Measurements from ENCODE around the gene SLC7A11.

The SLC7A11 gene

DNA sequence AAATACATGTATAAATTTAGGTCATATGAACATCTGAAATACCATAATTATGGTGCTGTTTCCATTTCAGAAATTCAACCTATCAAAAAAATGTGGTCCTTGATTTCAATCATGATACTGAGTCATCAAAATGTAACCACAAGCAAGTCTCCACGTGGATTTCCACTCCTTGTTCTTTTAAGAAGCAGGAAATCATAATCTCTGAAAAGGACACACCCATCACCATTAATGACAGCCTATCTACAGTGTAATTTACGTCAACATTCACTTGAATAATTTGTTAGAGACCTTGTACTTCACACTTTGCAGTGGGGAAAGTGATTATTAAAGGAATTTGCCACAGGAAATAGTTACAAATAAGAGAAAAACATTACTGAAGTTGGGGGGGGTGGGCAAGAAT lies 17.7 kb upstream of the SLC7A11 start:
- TF ChIP-seq, protein P1, sequence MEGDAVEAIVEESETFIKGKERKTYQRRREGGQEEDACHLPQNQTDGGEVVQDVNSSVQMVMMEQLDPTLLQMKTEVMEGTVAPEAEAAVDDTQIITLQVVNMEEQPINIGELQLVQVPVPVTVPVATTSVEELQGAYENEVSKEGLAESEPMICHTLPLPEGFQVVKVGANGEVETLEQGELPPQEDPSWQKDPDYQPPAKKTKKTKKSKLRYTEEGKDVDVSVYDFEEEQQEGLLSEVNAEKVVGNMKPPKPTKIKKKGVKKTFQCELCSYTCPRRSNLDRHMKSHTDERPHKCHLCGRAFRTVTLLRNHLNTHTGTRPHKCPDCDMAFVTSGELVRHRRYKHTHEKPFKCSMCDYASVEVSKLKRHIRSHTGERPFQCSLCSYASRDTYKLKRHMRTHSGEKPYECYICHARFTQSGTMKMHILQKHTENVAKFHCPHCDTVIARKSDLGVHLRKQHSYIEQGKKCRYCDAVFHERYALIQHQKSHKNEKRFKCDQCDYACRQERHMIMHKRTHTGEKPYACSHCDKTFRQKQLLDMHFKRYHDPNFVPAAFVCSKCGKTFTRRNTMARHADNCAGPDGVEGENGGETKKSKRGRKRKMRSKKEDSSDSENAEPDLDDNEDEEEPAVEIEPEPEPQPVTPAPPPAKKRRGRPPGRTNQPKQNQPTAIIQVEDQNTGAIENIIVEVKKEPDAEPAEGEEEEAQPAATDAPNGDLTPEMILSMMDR (IDR thresholded peaks at IDR 0.05; ENCODE audit: insufficient read depth, low read depth, low read length, missing control alignments) = no peak
- H3K4me3 ChIP-seq (ENCODE audit: low read depth, low read length) = no peak overlapping the region
- DNase-seq (ENCODE audit: low read depth) = no peak

DNA sequence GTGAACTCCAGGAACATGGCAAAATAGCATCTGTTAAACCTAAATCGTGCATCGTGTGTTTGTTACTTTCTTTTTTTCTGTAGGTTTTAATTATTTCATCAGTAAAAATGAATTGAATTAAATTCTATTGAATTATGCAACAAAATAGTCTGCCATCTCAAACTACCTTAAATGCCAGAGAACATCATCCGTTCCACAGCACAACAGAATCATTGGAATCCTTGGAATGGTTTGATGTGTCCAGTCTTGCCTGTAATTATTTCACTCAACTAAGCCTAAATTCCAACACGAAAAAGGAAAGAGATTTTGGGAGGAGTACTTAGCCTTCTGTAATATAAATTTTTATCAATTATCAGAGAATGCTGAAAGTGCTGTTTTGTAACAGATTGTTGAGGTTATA lies 17.1 kb upstream of the SLC7A11 start:
- TF ChIP-seq, protein P1 (IDR thresholded peaks at IDR 0.05; ENCODE audit: insufficient read depth, low read depth, low read length, missing control alignments) = no peak
- no peak for DNase-seq (ENCODE audit: low read depth)

DNA sequence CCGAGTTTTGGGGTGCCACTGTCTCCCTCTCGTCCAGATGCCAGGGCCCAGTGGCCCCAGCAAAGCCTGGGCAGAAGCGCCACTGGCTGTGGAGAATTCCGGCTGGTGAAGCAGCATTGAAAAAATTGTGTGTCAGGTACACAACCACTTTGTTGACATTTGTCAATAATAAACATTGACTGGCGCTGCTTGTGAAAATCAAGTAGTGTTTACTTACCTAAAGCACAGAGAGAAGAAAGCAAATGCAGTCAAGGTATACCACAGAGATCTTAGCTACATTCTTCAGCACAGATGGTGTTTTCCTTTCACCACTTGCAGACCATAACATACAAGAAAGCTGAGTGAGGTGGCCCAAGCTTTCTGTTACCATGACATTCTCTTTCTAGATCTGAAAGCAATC lies 14.5 kb upstream of the SLC7A11 start:
- no peak overlapping the region for H3K4me3 ChIP-seq (ENCODE audit: low read depth, low read length)
- TF ChIP-seq, protein P1 (IDR thresholded peaks at IDR 0.05; ENCODE audit: insufficient read depth, low read depth, low read length, missing control alignments) = no peak
- DNase-seq (ENCODE audit: low read depth) = no peak

More for the DNA sequence above, 17.1 kb upstream of the SLC7A11 start:
- no peak overlapping the region for H3K4me3 ChIP-seq (ENCODE audit: low read depth, low read length)

DNA sequence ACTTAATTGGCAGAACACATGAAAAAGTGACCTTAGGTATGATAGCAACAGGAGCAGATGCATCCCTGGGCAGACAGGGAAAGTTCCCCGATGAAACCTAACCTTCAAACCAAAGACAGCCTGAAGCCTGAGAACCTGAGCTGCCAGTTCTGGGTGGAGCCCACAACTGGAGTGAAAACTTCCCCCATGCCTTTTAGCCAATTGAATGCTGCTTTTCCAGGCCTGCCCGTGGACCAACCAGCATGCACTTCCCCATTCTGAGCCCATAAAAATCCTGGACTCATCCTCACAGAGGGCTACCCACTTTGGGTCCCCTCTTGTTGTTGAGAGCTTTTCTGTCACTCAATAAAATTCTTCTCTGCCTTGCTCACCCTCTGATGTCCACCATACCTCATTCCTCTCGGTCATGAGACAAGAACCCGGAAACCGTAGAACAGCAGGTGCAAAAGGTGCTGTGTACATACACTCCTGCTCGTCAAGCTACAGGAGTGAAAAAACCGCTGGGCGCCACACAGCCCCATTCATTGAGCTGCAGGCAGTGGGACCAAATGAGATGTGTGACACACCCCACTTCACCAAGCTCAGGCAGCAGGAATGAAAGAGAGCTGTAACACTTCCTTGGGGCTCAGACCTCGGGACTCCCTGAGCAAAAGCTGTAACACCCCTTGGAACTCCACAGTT lies 13.9 kb upstream of the SLC7A11 start:
- H3K4me3 ChIP-seq (ENCODE audit: low read depth, low read length) = no peak overlapping the region
- no peak for DNase-seq (ENCODE audit: low read depth)

DNA sequence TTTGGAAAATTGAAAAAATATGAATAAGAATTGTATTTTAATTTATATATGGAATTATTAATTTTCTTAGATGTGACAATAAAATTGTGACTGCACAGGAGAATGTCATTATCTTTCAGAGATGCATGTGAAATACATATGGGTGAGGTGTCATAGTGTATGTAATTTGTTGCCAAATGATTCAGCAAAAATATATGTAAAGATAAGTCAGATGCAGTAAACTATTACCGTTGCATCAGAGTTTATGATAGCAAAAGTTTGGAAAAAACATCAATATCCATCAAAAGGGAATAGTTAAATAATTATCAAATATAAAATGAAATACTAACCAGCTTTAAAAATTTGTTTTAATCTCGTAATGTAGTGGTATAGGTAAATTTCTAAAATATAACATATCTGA lies 10.4 kb upstream of the SLC7A11 start:
- no peak for DNase-seq (ENCODE audit: low read depth)
- TF ChIP-seq, protein P1 (IDR thresholded peaks at IDR 0.05; ENCODE audit: insufficient read depth, low read depth, low read length, missing control alignments) = no peak
- no peak overlapping the region for H3K4me3 ChIP-seq (ENCODE audit: low read depth, low read length)

More for the DNA sequence above, 13.9 kb upstream of the SLC7A11 start:
- TF ChIP-seq, protein P1 (IDR thresholded peaks at IDR 0.05; ENCODE audit: insufficient read depth, low read depth, low read length, missing control alignments) = no peak

DNA sequence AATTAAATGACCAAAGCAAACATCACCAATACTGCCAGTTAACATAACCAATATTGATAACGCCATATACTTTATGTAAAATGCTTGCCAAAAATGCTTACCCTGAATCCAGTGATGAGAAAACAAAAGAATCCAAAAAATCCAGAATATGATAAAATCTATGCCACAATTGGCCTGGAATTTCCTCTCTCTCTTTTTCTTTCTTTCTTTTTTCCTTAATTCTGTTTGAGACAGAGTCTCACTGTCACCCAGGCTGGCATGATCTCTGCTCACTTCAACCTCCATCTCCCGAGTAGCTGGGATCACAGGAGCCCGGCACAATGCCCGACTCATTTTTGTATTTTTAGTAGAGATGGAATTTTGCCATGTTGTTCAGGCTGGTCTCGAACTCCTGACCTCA lies 9.8 kb upstream of the SLC7A11 start:
- TF ChIP-seq, protein P1 (IDR thresholded peaks at IDR 0.05; ENCODE audit: insufficient read depth, low read depth, low read length, missing control alignments) = no peak
- no peak for DNase-seq (ENCODE audit: low read depth)
- H3K4me3 ChIP-seq (ENCODE audit: low read depth, low read length) = no peak overlapping the region

DNA sequence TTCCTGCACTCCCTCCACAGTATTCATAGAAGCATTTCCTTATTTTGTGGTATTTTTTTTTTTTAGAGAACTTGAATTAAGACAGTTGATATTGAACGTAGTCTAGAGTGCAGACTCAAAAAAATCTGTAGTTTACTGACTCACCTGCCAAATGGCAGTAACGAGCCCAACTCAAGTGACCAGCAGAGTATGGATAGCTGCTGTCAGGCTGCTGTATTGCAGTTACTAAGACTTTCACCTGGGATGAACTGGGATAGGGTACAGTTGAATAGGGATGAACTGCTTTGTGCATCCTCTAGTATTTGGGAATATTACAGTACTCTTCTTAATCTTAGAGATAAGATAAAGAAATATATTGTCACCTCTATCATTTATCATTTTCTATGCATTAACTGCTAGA lies 7.0 kb upstream of the SLC7A11 start:
- DNase-seq (ENCODE audit: low read depth) = no peak
- TF ChIP-seq, protein P1 (IDR thresholded peaks at IDR 0.05; ENCODE audit: insufficient read depth, low read depth, low read length, missing control alignments) = no peak
- H3K4me3 ChIP-seq (ENCODE audit: low read depth, low read length) = no peak overlapping the region
